Neuronal stem cell (in vitro differentiated cells): ENCODE measurements around the gene CAMK1D.

Experiments
- DNase-seq: peaks from one replicate; pipeline ENCODE4 v3.0.0-alpha.2; 2013; ENCODE audit warnings: low spot score
- H2AFZ ChIP-seq: one replicate; pipeline ENCODE4 v1.6.1; 2013; ENCODE audit warnings: mild to moderate bottlenecking, low read length, inconsistent platforms
- H2AK5ac ChIP-seq: 2 replicates; pipeline ENCODE4 v1.6.1; 2013; ENCODE audit warnings: low read depth, mild to moderate bottlenecking, inconsistent platforms, low read length, moderate library complexity, mixed read lengths
- H2BK120ac ChIP-seq: 2 replicates; pipeline ENCODE4 v1.6.1; 2013; ENCODE audit warnings: low read depth, mild to moderate bottlenecking, inconsistent platforms, low read length, moderate library complexity, mixed read lengths
- H2BK12ac ChIP-seq: one replicate; pipeline ENCODE4 v1.6.1; 2013; ENCODE audit warnings: low read length, inconsistent platforms
- H2BK15ac ChIP-seq: 2 replicates; pipeline ENCODE4 v1.6.1; 2013; ENCODE audit warnings: mild to moderate bottlenecking, low read length, inconsistent platforms, mixed read lengths
- H2BK5ac ChIP-seq: one replicate; pipeline ENCODE4 v1.6.1; 2013; ENCODE audit warnings: inconsistent platforms, mild to moderate bottlenecking, low read length, moderate library complexity
- H3K14ac ChIP-seq: one replicate; pipeline ENCODE4 v1.6.1; 2013; ENCODE audit warnings: low read length, inconsistent platforms
- H3K18ac ChIP-seq: 2 replicates; pipeline ENCODE4 v1.6.1; 2013; ENCODE audit warnings: low read length, inconsistent platforms
- H3K23ac ChIP-seq: 2 replicates; pipeline ENCODE4 v1.6.1; 2013; ENCODE audit warnings: low read depth, mild to moderate bottlenecking, mixed read lengths, low read length, inconsistent platforms; ENCODE audit not compliant: poor library complexity
- H3K27ac ChIP-seq: replicated peaks from 3 replicates; pipeline ENCODE4 v1.5.1; 2013; ENCODE audit warnings: low read length, inconsistent platforms
- H3K27me3 ChIP-seq, 3 experiments: 2 replicates each; pipeline ENCODE4 v1.6.1; 2013; ENCODE audit warnings: low read length in 3 of 3, mild to moderate bottlenecking in 2 of 3, inconsistent platforms in 1 of 3, low read depth in 1 of 3, mixed read lengths in 1 of 3, moderate library complexity in 1 of 3; ENCODE audit not compliant: control insufficient read depth in 3 of 3, insufficient read depth in 3 of 3
- H3K36me3 ChIP-seq, 2 donors: replicated peaks in 1 of 2; 2 replicates each; pipeline ENCODE4 v1.6.1; 2013; ENCODE audit warnings: low read length in 2 of 2; ENCODE audit not compliant: control insufficient read depth in 2 of 2, insufficient read depth in 2 of 2
- H3K4ac ChIP-seq: 2 replicates; pipeline ENCODE4 v1.6.1; 2013; ENCODE audit warnings: inconsistent platforms, mild to moderate bottlenecking, low read length, moderate library complexity
- H3K4me1 ChIP-seq, 2 donors: 1 replicate in 1 of 2; 2 replicates in 1 of 2; pipeline ENCODE4 v1.6.1; 2013; ENCODE audit warnings: low read length in 2 of 2, low read depth in 1 of 2; ENCODE audit not compliant: control insufficient read depth in 2 of 2, insufficient read depth in 1 of 2
- H3K4me2 ChIP-seq: one replicate; pipeline ENCODE4 v1.6.1; 2013; ENCODE audit warnings: mild to moderate bottlenecking, low read length, inconsistent platforms; ENCODE audit not compliant: insufficient read depth, poor library complexity, severe bottlenecking
- H3K4me3 ChIP-seq, 2 donors: 2 replicates each; pipeline ENCODE4 v1.5.1; 2013; ENCODE audit warnings: low read length in 2 of 2, mild to moderate bottlenecking in 2 of 2, inconsistent platforms in 1 of 2, moderate library complexity in 1 of 2
- H3K79me1 ChIP-seq: one replicate; pipeline ENCODE4 v1.6.1; 2013; ENCODE audit warnings: low read depth, mild to moderate bottlenecking, inconsistent platforms, low read length, moderate library complexity
- H3K9ac ChIP-seq: one replicate; pipeline ENCODE4 v1.6.1; 2013; ENCODE audit warnings: mild to moderate bottlenecking, low read depth, low read length, inconsistent platforms; ENCODE audit not compliant: poor library complexity
- H3K9me3 ChIP-seq, 2 donors: replicated peaks in 1 of 2; 2 replicates each; pipeline versions ENCODE3 to v1.6.1; 2013; ENCODE audit warnings: low read length in 2 of 2, mild to moderate bottlenecking in 2 of 2, inconsistent platforms in 1 of 2, low read depth in 1 of 2, mixed read lengths in 1 of 2, moderate library complexity in 1 of 2; ENCODE audit not compliant: control insufficient read depth in 2 of 2, insufficient read depth in 1 of 2
- H4K8ac ChIP-seq: one replicate; pipeline ENCODE4 v1.6.1; 2013; ENCODE audit warnings: low read depth, mild to moderate bottlenecking, inconsistent platforms, low read length, moderate library complexity
- H4K91ac ChIP-seq: one replicate; pipeline ENCODE4 v1.6.1; 2013; ENCODE audit warnings: low read length, low read depth, mild to moderate bottlenecking, inconsistent platforms; ENCODE audit not compliant: poor library complexity
- WGBS, 2 donors: extraction: QIAGEN DNeasy Blood & Tissue Kit; methylation state at CpG; one replicate each; pipeline ENCODE4 v1.1.7; 2013; ENCODE audit warnings: missing lambda C conversion rate in 2 of 2, mixed read lengths in 1 of 2; ENCODE audit not compliant: insufficient read length in 2 of 2, insufficient replicate concordance in 1 of 2; ENCODE audit errors: extremely low coverage in 2 of 2; 5-methylcytosine and 5-hydroxymethylcytosine counted together

The CAMK1D gene

GRCh38 chr10:12416344-12417050 is 67.2 kb downstream of the CAMK1D start:
- no peak overlapping the region for H3K4ac ChIP-seq
- H2BK15ac ChIP-seq, result no peak overlapping the region
- H3K9me3 ChIP-seq, result no peaks in the 10 kb centered on the region
- H3K14ac ChIP-seq, result no peak overlapping the region
- H3K79me1 ChIP-seq, result peaks cover 1% of the 10 kb centered on the region
- H3K23ac ChIP-seq, result peak overlapping the region; percentile 56
- peaks cover 0 to 2% of the 10 kb centered on the region in 2 donors for H3K36me3 ChIP-seq
- H4K91ac ChIP-seq, result no peak overlapping the region
- WGBS, 2 donors, result no CpG with 5 or more reads among the region's 13 CpGs
- H2BK5ac ChIP-seq, result no peak overlapping the region
- H3K4me2 ChIP-seq, result no peak overlapping the region
- no peak for DNase-seq
- H3K4me3 ChIP-seq, result no peak overlapping the region
- no peak overlapping the region for H2AK5ac ChIP-seq
- no peaks in the 10 kb centered on the region for H3K4me1 ChIP-seq
- no peaks in the 10 kb centered on the region for H3K27me3 ChIP-seq
- no peak overlapping the region for H3K18ac ChIP-seq
- H2AFZ ChIP-seq, result no peak overlapping the region
- H2BK120ac ChIP-seq, result no peak overlapping the region
- H4K8ac ChIP-seq, result no peak overlapping the region
- H3K27ac ChIP-seq, result no peak overlapping the region
- H3K9ac ChIP-seq, result no peak overlapping the region
- H2BK12ac ChIP-seq, result no peak overlapping the region

GRCh38 chr10:12417331-12417730 is 68.0 kb downstream of the CAMK1D start:
- Histone ChIP-seq H4K8ac (no peak overlapping the region), H3K4me3 (no peak overlapping the region), H3K36me3 (peaks cover 0 to 2% of the 10 kb centered on the region in 2 donors), H2AK5ac (no peak overlapping the region), H3K23ac (no peak overlapping the region), H2BK15ac (no peak overlapping the region), H2BK120ac (no peak overlapping the region), H3K79me1 (peaks cover 1% of the 10 kb centered on the region), H4K91ac (no peak overlapping the region), H3K18ac (no peak overlapping the region), H2BK12ac (no peak overlapping the region), H2AFZ (no peak overlapping the region), H3K27ac (no peak overlapping the region), H3K4ac (no peak overlapping the region), H3K27me3 (no peaks in the 10 kb centered on the region), H3K9me3 (no peaks in the 10 kb centered on the region), H2BK5ac (no peak overlapping the region), H3K4me2 (no peak overlapping the region), H3K4me1 (no peaks in the 10 kb centered on the region), H3K9ac (no peak overlapping the region), H3K14ac (no peak overlapping the region)
- DNase-seq, result no peak
- WGBS, 2 donors, result no CpG with 5 or more reads among the region's 6 CpGs

DNA sequence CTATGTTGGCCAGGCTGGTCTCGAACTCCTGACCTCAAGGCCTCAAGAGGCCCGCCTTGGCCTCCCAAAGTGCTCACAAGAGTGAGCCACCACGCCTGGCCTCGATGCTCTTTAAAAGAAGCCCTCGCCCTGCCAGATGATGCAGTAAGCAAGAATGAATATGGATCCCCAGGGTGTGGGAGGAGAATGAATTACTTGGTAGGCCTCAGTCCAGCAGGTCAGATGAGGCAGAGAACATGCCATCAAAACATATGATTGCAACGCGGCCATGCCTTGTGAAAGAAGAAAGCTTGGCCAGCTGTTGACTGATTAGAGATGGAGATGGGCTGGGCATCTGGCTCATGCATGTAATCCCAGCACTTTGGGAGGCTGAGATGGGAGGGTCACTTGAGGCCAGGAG is 68.7 kb downstream of the CAMK1D start:
- no peak overlapping the region for H3K18ac ChIP-seq
- no peak overlapping the region for H2AFZ ChIP-seq
- no peak for DNase-seq
- H3K14ac ChIP-seq, result no peak overlapping the region
- H3K4me1 ChIP-seq, result no peaks in the 10 kb centered on the region
- H3K27ac ChIP-seq, result no peak overlapping the region
- H3K4me3 ChIP-seq, result no peak overlapping the region
- H2BK5ac ChIP-seq, result no peak overlapping the region
- no peak overlapping the region for H3K4me2 ChIP-seq
- no peak overlapping the region for H2BK120ac ChIP-seq
- no peak overlapping the region for H3K4ac ChIP-seq
- H4K8ac ChIP-seq, result no peak overlapping the region
- no peak overlapping the region for H3K23ac ChIP-seq
- peaks cover 0 to 2% of the 10 kb centered on the region in 2 donors for H3K36me3 ChIP-seq
- H4K91ac ChIP-seq, result no peak overlapping the region
- no peaks in the 10 kb centered on the region for H3K9me3 ChIP-seq
- no peak overlapping the region for H2AK5ac ChIP-seq
- H3K27me3 ChIP-seq, result no peaks in the 10 kb centered on the region
- no peak overlapping the region for H2BK15ac ChIP-seq
- WGBS, 2 donors, result no CpG with 5 or more reads among the region's 7 CpGs
- H3K9ac ChIP-seq, result no peak overlapping the region
- peaks cover 1% of the 10 kb centered on the region for H3K79me1 ChIP-seq
- H2BK12ac ChIP-seq, result no peak overlapping the region

GRCh38 chr10:12418725-12419261 is 69.4 kb downstream of the CAMK1D start:
- Histone ChIP-seq H3K4me1 (no peaks in the 10 kb centered on the region), H2BK120ac (no peak overlapping the region), H3K23ac (no peak overlapping the region), H3K27ac (no peak overlapping the region), H2BK5ac (no peak overlapping the region), H3K4ac (no peak overlapping the region), H3K9me3 (no peaks in the 10 kb centered on the region), H2AK5ac (no peak overlapping the region), H2AFZ (no peak overlapping the region), H2BK12ac (no peak overlapping the region), H3K79me1 (peaks cover 1% of the 10 kb centered on the region), H3K18ac (peak overlapping the region; percentile 46), H4K8ac (no peak overlapping the region), H3K4me2 (no peak overlapping the region), H3K4me3 (no peak overlapping the region), H3K27me3 (no peaks in the 10 kb centered on the region), H3K14ac (no peak overlapping the region), H4K91ac (no peak overlapping the region), H2BK15ac (no peak overlapping the region), H3K36me3 (no peaks in the 10 kb centered on the region), H3K9ac (no peak overlapping the region)
- no CpG with 5 or more reads among the region's 13 CpGs for WGBS, 2 donors
- no peak for DNase-seq
